Tracheal epithelial cell (primary cell): ENCODE data around the gene WDR87. TPM values are rescaled to one million over a fixed set of nuclear protein-coding genes. Genes with fewer than 3 reads are reported as not detected.

Source experiments
- total RNA-seq: library from RNA; depleted of rRNA; stranded (reverse); fragments of >200 nt; gene quantifications from 2 replicates; pipeline ENCODE4 v1.2.1, GENCODE V29; 2014

Gene WDR87
- total RNA-seq: under 0.01 TPM in 1 of 2 replicates, not detected in the other

DNA sequence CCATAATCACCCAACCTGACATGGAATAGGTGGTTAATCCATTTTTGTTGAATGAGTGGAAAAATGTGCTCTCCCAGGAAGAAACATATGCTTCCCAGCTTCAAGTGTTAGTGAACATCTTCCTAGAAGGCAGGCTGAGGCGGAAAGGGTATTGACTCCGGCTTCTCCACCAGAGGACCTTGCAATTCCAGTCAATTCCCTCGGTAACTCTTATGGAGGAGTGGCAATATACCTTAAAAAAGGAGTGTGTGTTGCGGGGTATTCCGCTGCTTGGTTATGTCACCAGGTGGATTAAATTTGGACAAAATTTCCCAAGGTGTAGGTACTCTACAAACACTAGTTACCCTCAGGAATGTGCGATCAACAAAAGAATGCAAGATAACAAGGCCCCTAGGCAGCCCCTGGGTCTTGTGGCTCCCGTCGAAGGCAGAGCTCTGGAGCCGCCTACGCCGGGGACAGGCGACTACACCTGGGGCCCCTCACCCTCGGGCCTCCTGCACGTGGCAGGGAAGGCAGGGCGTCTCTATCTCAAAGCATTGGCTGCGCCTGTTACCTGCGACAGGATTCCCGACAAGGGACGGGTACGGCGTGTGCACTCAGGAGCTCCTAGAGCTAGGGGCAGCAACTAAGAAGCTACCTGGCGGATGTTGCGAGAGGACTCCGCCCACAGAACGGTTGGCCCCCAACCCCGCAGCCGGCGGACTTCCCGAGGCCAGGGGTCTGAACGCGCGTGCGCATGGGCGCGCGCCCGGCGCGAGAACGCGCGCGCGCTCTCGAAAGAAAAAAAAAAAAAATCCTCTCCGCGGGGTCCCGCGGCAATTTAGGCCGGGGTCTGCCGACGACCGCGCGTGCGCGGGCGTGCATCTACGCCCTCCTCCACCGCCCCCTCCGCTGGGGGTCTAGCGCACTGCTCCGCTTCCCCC lies at the start of gene WDR87:
TSS of gene WDR87 (minus strand) at position 649 of the 923 bp plus-strand sequence. CDS start 8,355 bp downstream, outside the sequence.

DNA sequence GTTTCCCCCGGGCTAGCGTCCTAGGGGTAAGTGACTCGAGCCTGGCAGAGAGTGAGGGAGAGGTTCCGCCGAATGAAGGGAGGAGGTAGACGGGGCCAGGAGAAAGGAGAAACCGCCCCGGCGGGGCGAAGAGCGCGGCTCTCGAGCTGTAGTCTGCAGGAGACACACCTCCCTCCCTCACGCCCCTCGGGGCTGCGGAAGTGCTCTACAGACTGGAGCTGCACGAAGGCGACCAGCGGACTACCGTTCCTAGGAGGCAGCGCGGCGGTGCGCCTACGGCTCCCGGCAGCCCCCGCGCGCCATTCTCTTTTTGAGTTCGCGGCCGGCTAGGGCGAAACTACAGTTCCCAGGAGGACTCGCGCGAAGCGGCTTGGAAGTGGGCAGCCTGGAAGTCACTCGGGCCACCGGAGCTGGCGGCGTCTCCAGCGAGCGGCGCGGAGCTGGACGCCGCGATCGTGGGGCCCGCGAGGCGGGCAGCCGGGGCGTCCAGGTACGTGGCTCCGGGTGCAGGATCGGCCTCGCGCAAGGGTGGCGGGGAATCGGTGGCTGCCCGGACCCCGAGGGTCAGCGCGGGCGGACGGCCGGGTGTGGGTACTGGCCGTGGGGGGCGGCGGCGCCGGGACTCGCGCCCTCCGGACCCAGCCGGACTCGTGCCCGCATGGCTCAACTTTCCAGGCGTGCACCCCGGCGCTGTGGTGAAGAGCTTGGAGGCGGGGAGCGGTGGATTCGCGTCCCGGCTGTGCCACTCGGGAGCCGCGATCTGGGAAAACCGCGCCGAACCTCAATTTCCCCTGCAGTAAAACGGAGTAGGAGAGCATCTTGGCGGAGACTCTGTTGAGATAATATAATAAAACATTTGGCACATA lies 708 bp upstream of the WDR87 start, which contains the start of gene SIPA1L3:
TSS of gene SIPA1L3 (plus strand) at position 340 of the 866 bp plus-strand sequence. CDS start 174,358 bp downstream, outside the sequence.

Other genes with a start within 250 kb of the WDR87 start
- 4.6 and 5.5 TPM in 2 replicates for gene ZNF607, start 186.8 kb downstream of the WDR87 start, total RNA-seq
- gene ZNF573, start 127.0 kb downstream of the WDR87 start, total RNA-seq: 3.9 and 5.5 TPM in 2 replicates
- gene SIPA1L3, start 614 bp upstream of the WDR87 start, total RNA-seq: 5.3 and 15.7 TPM in 2 replicates